ENCODE results near the gene MIF4GD. TPM values are rescaled to one million over a fixed set of nuclear protein-coding genes. Genes with fewer than 3 reads are reported as not detected.

MIF4GD gene
- total and polyA plus RNA-seq, 10 of the 15 experiments (the other 5 are each of a cell fraction or from before 2014, with no cell fraction given), result 22.8 to 96.2 (median 60.1) TPM

- peak; percentile 63 for TF ChIP-seq HDGF (IDR thresholded peaks at IDR 0.05)
- TF ChIP-seq CBX5 (IDR thresholded peaks at IDR 0.05; ENCODE audit: low read depth), result no peak
- TF ChIP-seq NFXL1 (IDR thresholded peaks at IDR 0.05; ENCODE audit: borderline replicate concordance), result no peak
- TF ChIP-seq ZNF274 (IDR thresholded peaks at IDR 0.05; ENCODE audit: insufficient read depth, insufficient read length), result no peak
- TF ChIP-seq, protein P1, sequence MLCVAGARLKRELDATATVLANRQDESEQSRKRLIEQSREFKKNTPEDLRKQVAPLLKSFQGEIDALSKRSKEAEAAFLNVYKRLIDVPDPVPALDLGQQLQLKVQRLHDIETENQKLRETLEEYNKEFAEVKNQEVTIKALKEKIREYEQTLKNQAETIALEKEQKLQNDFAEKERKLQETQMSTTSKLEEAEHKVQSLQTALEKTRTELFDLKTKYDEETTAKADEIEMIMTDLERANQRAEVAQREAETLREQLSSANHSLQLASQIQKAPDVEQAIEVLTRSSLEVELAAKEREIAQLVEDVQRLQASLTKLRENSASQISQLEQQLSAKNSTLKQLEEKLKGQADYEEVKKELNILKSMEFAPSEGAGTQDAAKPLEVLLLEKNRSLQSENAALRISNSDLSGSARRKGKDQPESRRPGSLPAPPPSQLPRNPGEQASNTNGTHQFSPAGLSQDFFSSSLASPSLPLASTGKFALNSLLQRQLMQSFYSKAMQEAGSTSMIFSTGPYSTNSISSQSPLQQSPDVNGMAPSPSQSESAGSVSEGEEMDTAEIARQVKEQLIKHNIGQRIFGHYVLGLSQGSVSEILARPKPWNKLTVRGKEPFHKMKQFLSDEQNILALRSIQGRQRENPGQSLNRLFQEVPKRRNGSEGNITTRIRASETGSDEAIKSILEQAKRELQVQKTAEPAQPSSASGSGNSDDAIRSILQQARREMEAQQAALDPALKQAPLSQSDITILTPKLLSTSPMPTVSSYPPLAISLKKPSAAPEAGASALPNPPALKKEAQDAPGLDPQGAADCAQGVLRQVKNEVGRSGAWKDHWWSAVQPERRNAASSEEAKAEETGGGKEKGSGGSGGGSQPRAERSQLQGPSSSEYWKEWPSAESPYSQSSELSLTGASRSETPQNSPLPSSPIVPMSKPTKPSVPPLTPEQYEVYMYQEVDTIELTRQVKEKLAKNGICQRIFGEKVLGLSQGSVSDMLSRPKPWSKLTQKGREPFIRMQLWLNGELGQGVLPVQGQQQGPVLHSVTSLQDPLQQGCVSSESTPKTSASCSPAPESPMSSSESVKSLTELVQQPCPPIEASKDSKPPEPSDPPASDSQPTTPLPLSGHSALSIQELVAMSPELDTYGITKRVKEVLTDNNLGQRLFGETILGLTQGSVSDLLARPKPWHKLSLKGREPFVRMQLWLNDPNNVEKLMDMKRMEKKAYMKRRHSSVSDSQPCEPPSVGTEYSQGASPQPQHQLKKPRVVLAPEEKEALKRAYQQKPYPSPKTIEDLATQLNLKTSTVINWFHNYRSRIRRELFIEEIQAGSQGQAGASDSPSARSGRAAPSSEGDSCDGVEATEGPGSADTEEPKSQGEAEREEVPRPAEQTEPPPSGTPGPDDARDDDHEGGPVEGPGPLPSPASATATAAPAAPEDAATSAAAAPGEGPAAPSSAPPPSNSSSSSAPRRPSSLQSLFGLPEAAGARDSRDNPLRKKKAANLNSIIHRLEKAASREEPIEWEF (IDR thresholded peaks at IDR 0.05; ENCODE audit: insufficient replicate concordance, low read depth, low read length), result no peak
- TF ChIP-seq EZH2 (IDR thresholded peaks at IDR 0.05; ENCODE audit: borderline replicate concordance, control insufficient read depth, low read depth, low read length), result no peak
- 0 out of 4 replicates have a peak, but pooled peaks of 1 of the 2 experiments have one; percentile 57 for TF ChIP-seq IKZF2 (IDR thresholded peaks at IDR 0.05)
- TF ChIP-seq SMAD1 (IDR thresholded peaks at IDR 0.05; ENCODE audit: low read depth, partially characterized antibody), result no peak
- TF ChIP-seq ZBED1 (IDR thresholded peaks at IDR 0.05; ENCODE audit: borderline replicate concordance), result no peak
- TF ChIP-seq WRNIP1 (IDR thresholded peaks at IDR 0.05; ENCODE audit: borderline replicate concordance, low read depth, low read length), result no peak
- peak; percentile 34 to 73 for TF ChIP-seq BHLHE40 (IDR thresholded peaks at IDR 0.05; ENCODE audit: borderline replicate concordance in 1 of 2, low read depth in 2 of 2, low read length in 1 of 2)
- peak; percentile 88 for TF ChIP-seq SIN3A (IDR thresholded peaks at IDR 0.05; ENCODE audit: low read depth, low read length)
- TF ChIP-seq SMC3 (IDR thresholded peaks at IDR 0.05; ENCODE audit: borderline replicate concordance, low read length), result peak; percentile 35; the same call in 1 of the 2 replicates
- peak; percentile 89 for TF ChIP-seq CREB1 (IDR thresholded peaks at IDR 0.05; ENCODE audit: low read depth)
Observed at GRCh38 chr17:75289115-75289831, 18.2 kb upstream of the MIF4GD start, which contains the start of gene SLC25A19 (continued).
